HG02970 (cell line): ENCODE results near the gene B4GALT5.
"Not testable (repeated sequence)": the region's sequence is repeated elsewhere in the genome, so short reads cannot be mapped to it uniquely, and the experiment has no call there.

Source experiments
- ATAC-seq: cut with Tn5 transposase; IDR thresholded peaks from one replicate; pipeline ENCODE4 v1.9.1; 2021; ENCODE audit warnings: mild to moderate bottlenecking, moderate library complexity, moderate number of reproducible peaks; ENCODE audit not compliant: unreplicated experiment, low FRiP score

B4GALT5 gene

DNA sequence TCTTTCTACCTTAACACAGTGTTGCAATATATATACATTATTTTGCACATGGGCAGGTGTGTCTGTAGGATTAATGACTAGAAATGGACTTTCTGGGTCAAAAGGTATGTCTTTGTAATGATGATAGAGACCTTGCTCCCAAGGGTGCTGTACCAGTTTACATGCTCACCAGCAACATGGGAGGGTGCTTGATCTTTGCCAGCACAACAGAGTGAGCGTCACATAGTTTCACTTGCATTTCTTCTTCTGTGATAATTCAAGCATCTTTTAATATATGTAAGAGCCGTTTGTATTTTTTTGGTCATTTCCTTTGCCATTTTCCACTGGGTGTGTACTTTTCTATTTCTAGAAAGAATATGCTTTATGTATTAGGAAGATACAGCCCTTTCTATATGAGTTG, 23.6 kb upstream of the B4GALT5 start:
- no peak for ATAC-seq

DNA sequence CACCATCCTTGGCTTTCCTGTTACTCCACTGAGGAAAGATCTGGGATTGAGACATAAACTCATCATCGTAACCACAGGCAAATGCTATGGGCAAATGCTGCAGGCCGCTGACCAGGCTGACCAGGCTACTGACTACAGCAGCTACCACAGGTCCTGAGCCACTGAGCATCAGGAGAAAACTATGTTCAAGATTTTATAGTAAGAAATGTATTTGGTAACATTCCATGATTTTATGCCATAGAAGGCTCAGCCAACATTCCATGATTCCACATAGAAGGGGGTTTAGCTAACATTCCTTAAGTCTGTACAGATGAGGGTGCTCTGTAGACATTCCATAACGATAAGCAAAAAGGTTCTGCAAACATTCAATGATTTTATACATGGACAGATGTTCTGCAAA, 16.1 kb upstream of the B4GALT5 start:
- ATAC-seq: no peak

DNA sequence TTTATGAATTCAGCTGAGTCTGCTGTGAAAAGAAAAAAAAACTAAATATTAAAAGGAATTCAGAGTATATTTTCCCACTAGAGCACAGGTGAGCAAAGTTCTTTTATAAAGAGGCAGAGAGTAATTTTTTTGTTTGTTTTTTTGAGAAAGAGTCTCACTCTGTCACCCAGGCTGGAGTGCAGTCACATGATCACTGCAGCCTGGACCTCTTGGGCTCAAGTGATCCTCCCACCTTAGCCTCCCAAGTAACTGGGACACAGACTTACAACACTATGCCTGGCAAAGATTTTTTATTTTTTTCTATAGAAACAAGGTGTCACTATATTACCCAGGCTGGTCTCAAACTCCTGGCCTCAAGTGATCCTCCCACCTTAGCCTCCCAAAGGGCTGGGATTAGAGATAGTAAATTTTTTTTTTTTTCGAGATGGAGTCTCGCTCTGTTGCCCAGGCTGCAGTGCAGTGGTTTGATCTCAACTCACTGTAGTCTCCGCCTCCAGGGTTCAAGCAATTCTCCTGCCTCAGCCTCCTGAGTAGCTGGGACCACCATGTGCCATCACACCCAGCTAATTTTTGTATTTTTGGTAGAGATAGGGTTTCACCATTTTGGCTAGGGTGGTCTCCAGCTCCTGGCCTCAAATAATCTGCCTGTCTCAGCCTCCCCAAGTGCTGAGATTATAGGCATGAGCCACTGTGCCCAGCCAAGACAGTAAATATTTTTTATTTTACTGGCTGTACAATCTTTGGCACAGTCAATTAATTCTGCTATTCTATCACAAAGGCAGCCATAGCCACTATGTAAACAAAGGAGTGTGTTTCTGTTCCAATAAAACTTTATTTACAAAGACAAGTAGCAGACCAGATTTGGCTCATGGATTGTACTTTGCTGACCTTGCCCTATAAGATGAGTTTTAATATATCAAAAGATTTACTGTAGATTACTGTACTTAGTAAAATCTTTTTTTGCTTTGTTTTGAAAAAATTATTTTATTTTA, 14.5 kb upstream of the B4GALT5 start:
- no peak for ATAC-seq

DNA sequence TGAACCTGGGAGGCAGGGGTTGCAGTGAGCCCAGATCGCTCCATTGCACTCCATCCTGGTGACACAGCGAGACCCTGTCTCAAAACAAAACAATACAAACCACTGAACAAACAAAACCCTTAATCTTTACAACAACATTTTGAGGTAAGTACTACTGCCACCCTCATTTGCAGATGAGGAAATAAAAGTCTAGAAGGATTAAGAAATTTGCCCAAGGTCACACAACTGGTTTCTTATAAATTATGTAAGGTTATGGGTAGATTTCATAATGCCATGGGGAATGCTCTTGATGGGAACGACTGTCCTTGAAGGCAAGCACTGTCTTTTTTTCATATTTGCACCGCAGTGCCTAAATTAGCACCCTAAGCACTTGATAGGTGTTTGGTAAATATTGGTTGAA, 13.8 kb upstream of the B4GALT5 start:
- no peak for ATAC-seq

DNA sequence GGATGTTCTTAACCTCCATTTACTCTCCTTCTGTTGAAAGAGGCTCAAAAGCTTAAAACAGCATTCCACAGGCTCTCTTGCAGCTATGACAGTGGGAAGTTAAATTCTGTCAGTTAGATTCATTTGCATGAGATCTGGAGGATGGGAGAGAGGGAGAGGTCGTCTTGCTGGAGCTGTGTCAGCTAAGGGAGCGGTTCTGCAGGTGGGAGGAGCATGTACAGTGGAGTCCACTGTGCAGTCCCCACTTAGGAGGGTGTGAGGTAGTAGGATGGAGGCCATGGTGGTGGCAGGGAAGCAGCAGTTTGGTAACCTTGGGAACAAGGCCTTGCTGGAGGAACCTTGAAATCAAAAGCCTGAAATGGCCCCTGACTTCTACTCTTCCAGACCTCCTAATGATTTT, 12.0 kb upstream of the B4GALT5 start:
- no peak for ATAC-seq

DNA sequence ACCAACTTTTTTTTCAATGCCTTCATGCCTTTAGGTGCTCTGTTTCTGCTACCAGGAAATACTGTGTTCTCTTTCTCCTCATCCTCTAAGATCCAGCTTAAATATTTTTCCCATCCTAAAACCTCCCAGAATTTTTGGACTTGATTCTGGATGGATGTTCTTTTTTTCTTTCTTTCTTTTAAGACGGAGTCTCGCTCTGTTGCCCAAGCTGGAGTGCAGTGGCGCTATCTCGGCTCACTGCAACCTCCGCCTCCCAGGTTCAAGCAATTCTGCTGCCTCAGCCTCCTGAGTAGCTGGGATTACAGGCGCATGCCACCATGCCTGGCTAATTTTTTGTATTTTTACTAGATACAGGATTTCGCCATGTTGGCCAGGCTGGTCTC, 11.5 kb upstream of the B4GALT5 start:
- not testable (repeated sequence) for ATAC-seq

DNA sequence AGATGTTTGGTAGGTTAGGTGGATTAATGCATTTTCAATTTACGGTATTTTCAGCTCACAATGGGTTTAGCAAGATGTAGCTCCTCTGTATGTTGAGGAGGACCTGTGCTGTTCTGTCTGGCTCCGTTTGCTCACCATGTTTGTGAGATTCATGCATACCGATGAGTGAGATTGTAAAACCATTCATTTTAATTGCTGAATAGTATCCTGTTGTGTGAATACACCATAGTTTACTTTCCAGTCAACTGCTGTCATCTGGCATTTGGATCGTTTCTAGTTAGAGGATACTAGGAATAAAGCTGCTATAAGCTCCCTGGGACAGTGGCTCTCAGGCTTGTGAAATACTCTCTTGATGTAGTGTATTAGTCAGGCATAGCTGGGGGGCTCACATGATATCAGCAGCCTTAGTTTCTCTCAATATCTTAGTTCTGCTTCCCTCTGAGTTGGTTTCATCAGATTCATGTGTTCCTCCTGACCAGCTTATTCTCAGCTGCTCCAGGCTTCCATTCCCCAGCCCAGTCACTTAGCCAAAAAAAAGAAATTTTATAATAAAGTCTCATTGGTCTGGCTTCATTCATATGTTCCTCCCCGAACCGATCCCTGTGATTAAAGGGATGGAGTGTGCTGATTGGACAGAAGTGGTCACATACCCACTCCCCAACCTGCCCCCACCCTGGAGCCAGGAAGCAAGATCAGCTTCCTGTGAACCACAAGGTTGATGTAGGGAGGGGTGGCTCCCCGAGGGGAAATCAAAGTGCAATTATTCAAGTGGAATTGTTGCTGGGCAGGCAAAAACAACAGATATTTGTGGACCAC, 10.9 kb upstream of the B4GALT5 start:
- no peak for ATAC-seq

DNA sequence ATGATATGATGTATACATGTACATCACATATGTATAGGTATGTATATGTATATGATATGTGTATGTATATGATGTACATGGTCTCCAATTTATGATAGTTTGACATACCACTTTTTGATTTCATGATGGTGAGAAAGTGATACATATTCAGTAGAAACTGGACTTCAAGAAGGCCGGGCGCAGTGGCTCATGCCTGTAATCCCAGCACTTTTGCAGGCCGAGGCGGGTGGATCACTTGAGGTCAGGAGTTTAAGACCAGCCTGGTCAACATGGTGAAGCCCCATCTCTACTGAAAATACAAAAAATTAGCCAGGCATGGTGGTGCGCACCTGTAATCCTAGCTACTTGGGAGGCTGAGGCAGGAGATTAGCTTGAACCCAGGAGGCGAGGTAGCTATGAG, 10.1 kb upstream of the B4GALT5 start:
- not testable (repeated sequence) for ATAC-seq

DNA sequence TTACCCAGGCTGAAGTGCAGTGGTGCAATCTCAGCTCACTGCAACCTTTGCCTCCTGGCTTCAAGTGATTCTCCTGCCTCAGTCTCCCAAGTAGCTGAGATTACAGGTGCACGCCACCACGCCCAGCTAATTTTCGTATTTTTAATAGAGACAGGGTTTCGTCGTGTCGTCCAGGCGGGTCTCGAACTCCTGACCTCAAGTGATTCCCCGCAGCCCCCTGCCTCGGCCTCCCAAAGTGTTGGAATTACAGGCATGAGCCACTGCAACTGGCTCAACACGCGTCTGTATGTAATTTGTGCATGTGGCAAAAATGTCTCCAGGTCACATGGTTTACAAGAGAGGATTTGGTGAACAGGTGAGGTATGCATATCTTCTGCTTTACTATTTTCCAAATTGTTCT, 7.6 kb upstream of the B4GALT5 start:
- not testable (repeated sequence) for ATAC-seq

DNA sequence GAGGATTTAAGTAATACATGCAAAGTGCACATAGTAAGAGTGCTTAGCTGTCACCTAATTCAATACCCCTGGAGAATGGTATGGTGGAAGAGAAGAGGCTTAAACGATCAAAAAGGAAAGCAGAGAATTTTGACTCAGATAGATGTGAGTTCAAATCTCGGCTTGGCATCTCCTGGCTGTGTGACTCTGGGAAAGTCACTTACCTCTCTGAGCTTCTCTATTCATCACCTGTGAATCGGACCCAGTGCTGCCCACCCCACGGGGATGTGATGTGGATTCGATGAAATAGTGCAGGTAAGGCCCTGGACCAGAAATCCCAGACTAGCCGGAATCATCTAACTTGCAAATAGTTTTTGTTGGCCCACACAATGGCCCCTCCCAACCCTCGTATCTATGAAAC, 1.8 kb upstream of the B4GALT5 start:
- ATAC-seq: no peak

DNA sequence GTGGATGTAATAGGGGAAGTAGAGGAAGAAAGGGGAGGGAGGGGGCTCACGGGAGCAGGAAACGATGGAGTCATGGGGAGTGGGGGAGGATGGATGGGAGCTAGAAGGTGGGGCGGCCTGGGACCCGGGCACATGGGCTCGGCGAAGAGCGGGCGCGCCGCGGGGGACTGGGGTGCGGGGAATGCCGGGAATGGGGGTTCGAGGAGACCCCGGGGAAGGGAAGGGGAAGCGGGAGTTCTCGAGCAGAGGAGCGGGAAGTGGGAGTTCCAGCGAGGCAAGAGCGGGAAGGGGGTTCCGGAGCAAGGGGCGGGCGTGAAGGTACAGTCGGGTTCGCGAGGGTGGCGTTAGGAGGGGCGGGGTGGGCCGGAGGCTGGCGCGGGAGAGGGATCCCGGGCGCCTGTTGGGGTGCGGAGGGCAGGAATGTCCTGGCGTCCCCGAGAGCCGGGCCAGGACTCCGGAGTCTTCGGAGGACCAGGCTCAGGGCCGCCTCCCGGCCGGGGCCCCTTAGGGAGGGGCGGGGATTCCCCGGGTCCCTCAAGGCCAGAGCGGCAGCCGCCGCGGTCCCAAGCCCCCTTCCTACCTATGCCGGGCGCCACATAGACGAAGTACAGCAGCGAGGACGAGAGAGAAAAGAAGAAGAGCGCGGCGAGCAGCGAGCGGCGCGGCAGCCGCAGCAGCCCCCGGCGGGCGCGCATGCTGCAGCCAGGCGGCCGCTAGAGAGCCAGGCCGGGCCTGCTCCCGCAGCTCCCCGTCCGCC, 504 bp downstream of the B4GALT5 start:
- peak; percentile 45 for ATAC-seq

DNA sequence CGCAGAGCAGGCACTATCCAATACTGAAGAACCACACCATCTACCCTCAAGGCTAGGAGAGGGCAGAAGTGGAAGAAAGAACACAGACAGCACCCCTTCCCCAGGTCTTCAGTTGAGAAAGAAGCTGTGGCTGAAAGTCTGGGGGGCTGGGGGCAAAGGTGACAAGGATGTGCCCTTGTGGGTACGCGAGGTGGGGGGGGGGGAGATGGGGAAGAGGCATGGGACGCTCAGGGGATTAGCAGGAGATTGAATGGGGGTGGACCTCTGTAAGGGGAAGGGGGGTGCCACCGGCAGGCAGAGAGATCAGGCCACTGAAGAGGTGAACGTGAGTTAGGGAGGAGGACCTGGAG, 1.1 kb downstream of the B4GALT5 start:
- no peak for ATAC-seq

DNA sequence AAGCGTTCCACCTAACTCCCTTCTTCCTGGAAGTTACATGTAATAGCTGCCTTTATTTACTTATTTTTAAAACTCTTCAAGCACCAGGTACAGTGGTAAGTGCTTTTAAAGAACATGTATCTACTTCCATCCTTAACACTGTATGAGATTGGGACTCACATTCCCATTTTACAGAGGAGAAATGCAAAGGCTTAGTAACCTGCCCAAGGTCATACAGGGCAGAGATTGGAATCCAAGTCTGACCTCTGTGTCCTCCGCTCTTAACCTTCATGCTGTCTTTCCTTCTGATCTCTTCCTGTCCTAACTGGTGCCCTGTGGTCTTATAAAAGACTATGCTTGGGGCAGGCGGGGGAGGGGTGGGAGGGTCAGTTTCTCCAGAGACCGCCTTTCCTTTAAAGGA, 1.6 kb downstream of the B4GALT5 start:
- no peak for ATAC-seq

DNA sequence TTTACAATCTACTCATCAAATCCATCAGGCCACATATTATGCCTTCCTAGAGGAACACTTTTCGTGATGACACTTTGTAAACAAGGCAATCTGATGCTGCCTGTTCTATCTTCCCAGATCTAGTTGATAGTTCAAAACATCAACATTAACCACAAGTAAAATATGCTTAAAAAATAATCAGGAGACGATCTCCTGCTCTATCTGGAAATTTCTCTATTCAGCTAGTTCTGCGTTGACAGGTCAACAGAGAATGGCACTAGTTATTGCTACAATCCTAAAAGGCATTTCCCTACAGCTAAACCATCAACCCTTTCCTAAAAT, 2.1 kb downstream of the B4GALT5 start:
- ATAC-seq: no peak

DNA sequence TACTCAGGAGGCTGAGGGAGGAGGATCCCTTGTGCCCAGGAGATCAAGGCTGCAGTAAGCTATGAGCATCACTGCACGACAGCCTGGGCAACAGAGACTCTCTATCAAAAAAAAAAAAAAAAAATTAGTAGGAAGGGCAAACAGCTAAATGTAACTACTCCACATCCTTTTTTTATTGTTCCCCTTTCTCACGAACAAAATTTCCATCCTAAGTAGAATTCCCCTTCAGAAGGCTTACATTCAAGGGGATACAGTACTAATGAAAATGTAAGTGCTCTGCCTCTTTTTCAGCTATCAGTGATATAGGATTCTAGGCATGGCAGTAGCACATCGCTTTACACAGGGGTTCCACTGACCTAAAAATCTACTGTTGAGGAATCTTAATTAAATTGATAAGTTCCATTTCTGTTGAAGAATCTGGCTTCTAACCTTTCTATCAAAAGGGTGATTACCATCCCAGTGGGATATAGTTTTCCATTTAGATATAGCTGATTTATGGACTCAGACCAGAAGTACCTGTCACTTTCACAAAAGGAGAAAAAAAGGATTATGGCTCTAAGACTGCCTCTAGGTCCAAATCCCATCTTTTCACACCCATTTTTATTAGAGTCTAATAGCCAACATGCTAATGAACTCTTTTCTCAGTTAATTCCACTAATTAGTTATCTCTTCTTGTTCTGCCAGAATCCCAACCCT, 2.6 kb downstream of the B4GALT5 start:
- no peak for ATAC-seq

DNA sequence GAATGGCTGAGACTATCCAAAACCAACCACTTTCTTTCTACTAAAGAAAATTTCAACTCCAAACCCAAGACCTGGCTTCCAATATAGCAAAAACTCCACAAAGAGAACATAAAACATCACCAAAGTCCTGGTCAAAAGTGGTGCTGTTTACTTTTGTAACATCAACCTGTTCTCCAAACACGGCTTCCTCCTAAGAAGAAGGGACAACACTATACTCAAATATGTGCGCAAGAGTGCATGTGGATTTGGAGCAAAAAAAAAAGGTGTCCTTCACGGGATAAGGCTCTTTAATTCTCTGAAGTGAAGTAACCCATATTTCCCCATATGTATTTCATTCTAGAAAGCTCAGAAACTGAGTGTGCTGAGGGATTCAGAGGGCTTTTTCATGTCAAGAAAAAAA, 6.6 kb downstream of the B4GALT5 start:
- ATAC-seq: no peak

DNA sequence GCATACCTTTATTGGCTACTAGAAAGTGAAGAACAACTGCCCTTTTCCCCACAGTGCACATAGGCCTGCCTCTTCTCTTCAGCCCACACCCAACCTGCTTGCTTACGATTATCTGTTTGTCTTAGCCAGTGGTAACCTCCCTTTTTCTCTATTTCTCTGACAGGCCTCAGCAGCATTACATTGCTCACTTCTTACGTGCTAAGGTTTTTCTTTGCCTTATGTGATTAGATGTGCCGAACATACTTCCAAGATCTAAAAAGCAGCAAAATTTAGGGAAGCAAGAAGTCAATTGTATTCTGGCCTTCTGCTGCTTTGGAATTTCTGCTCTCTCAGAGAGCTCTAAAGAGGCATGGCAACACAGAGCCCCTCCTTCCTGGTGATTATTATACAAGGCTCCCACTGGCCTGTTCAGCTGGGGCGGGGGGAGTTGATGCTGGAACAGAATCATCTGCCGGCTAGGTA, 7.0 kb downstream of the B4GALT5 start:
- ATAC-seq: no peak

DNA sequence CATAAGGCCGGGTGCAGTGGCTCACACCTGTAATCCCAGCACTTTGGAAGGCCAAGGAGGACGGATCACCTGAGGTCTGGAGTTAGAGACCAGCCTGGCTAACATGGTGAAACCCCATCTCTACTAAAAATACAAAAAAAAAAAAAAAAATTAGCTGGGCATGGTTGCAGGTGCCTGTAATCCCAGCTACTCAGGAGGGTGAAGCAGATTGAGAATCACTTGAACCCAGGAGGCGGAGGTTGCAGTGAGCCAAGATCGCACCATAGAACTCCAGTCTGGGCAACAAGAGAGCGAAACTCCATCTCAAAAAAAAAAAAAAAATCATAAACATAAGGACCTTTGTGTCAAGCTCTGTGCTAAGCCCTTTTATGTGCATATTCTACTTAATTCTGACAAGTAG, 7.8 kb downstream of the B4GALT5 start:
- ATAC-seq: not testable (repeated sequence)

DNA sequence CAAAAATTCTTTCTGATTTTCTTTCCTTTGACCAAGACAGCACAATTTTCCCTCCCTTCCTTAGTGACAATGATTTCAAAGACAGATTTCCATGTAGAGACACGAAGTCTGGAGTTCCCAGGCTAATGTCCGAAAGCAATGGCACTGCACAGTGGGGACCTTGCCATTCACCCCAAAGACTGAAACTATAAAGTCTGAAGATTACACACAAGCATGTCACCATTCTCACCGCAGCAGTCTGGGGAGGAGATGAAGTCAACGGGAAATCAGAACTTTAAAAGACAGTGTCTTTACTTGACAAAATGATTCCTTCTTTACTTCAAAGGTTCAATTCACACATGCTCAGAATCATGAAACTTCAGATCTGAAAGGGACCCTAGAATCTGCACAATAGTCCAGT, 8.3 kb downstream of the B4GALT5 start:
- ATAC-seq: no peak

DNA sequence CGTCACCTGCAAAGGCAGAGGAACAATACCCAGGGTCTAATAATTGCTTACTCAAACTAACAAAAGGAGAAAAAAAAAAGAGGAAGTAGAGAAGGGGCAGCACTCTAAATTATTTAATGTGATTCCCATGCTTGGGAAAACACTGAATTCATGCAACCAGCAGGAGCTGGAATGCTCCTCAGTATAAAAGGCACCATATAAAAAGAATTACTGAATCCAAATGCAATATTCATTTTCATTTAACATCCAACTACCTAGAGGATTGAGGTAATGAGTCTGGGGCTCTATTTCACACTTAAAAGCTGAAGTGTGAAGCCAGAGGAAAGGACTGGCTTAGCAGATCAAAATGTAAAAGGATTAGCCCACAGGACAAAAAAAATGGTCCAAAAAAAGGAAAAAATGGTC, 8.7 kb downstream of the B4GALT5 start:
- ATAC-seq: no peak
